Endothelial cell of umbilical vein (primary cell): ENCODE results near the gene KIF21B.

ENCODE experiments used
- CTCF ChIP-seq, 2 donors: IDR thresholded peaks; 1 replicate in 1 of 2; 2 replicates in 1 of 2; pipeline ENCODE4 v1.5.1; 2011; ENCODE audit warnings: low read length in 2 of 2, mild to moderate bottlenecking in 2 of 2, moderate library complexity in 2 of 2, control low read depth in 1 of 2, inconsistent platforms in 1 of 2, low read depth in 1 of 2; ENCODE audit not compliant: insufficient read depth in 1 of 2; ENCODE audit errors: extremely low read depth in 1 of 2
- EZH2 ChIP-seq: IDR thresholded peaks from 2 replicates; pipeline ENCODE4 v1.6.1; 2012; ENCODE audit warnings: borderline replicate concordance, low read depth, mild to moderate bottlenecking, moderate library complexity, low read length, inconsistent platforms; ENCODE audit not compliant: severe bottlenecking
- FOS ChIP-seq: IDR thresholded peaks from 2 replicates; pipeline ENCODE4 v1.6.1; 2011; ENCODE audit warnings: mild to moderate bottlenecking, low read length, moderate library complexity, borderline replicate concordance; ENCODE audit not compliant: insufficient read depth
- MAX ChIP-seq: IDR thresholded peaks from 2 replicates; pipeline ENCODE4 v1.6.1; 2011; ENCODE audit not compliant: insufficient read depth, insufficient read length
- POLR2A ChIP-seq: IDR thresholded peaks from 2 replicates; pipeline ENCODE4 v1.6.1; 2012; ENCODE audit warnings: low read depth, mild to moderate bottlenecking, control low read depth, low read length

GRCh38 chr1:201065686-201066085 lies 42.2 kb upstream of the KIF21B start:
- TF ChIP-seq FOS: no peak
- TF ChIP-seq CTCF (IDR thresholded peaks at IDR 0.05; ENCODE audit: extremely low read depth in 1 of 2, insufficient read depth in 1 of 2, low read depth in 1 of 2, low read length in 2 of 2): no peak
- no peak for TF ChIP-seq POLR2A
- TF ChIP-seq EZH2: no peak
- no peak for TF ChIP-seq MAX
